Measurements from ENCODE around the gene HGD. TPM values are rescaled to one million over a fixed set of nuclear protein-coding genes. Genes with fewer than 3 reads are reported as not detected.
"Not testable (repeated sequence)": the region's sequence is repeated elsewhere in the genome, so short reads cannot be mapped to it uniquely, and the experiment has no call there.

HGD gene
- total RNA-seq, 4 donors from 2014 or later: not detected

GRCh38 chr3:120622870-120623726 is 58.9 kb downstream of the HGD start:
- DNase-seq (ENCODE audit: low spot score in 2 of 2): no peak
- TF ChIP-seq CTCF (IDR thresholded peaks at IDR 0.05) (no peak), POLR2A (IDR thresholded peaks at IDR 0.05) (no peak)
- 77 to 78% methylated on average over 12 of the region's 12 CpGs for WGBS, 2 donors
- intact Hi-C loops (cut with DNase I; ENCODE audit: low total_unique reads): no loop called here
- H3K4me3 ChIP-seq (ENCODE audit: low read depth, poor library complexity, severe bottlenecking): no peak overlapping the region

- intact Hi-C loops (cut with DNase I; ENCODE audit: low total_unique reads): no loop called here
- TF ChIP-seq CTCF (IDR thresholded peaks at IDR 0.05) (no peak), POLR2A (IDR thresholded peaks at IDR 0.05) (no peak)
- DNase-seq (ENCODE audit: low spot score in 2 of 2): no peak
- no peak overlapping the region for H3K4me3 ChIP-seq (ENCODE audit: low read depth, poor library complexity, severe bottlenecking)
- WGBS, 2 donors: 76 to 94% methylated on average over 3 of the region's 3 CpGs
Measured at GRCh38 chr3:120622457-120622856, 59.6 kb downstream of the HGD start.

- WGBS, 2 donors: 59 to 78% methylated on average over 8 of the region's 8 CpGs
- DNase-seq (ENCODE audit: low spot score in 2 of 2); intact Hi-C loops (cut with DNase I; ENCODE audit: low total_unique reads); H3K4me3 ChIP-seq (ENCODE audit: low read depth, poor library complexity, severe bottlenecking): not testable (repeated sequence)
Measured at GRCh38 chr3:120616745-120617144, 65.3 kb downstream of the HGD start.

GRCh38 chr3:120615847-120616609 is 66.0 kb downstream of the HGD start:
- DNase-seq (ENCODE audit: low spot score in 2 of 2): peak; percentile 55 to 90
- 60% methylated on average over 13 of the region's 13 CpGs for WGBS, 2 donors
- intact Hi-C loops (cut with DNase I; ENCODE audit: low total_unique reads): no loop called here

GRCh38 chr3:120614765-120615164 is 67.3 kb downstream of the HGD start:
- intact Hi-C loops (cut with DNase I; ENCODE audit: low total_unique reads): no loop called here
- no peak overlapping the region for H3K4me3 ChIP-seq (ENCODE audit: low read depth, poor library complexity, severe bottlenecking)
- TF ChIP-seq POLR2A (IDR thresholded peaks at IDR 0.05): no peak
- TF ChIP-seq CTCF (IDR thresholded peaks at IDR 0.05): no peak
- 63 to 74% methylated on average over 8 of the region's 8 CpGs for WGBS, 2 donors
- no peak for DNase-seq (ENCODE audit: low spot score in 2 of 2)

More at GRCh38 chr3:120615847-120616609, 66.0 kb downstream of the HGD start:
- H3K4me3 ChIP-seq (ENCODE audit: low read depth, poor library complexity, severe bottlenecking): no peak overlapping the region
- TF ChIP-seq CTCF (IDR thresholded peaks at IDR 0.05): no peak
- no peak for TF ChIP-seq POLR2A (IDR thresholded peaks at IDR 0.05)

- no peak overlapping the region for H3K4me3 ChIP-seq (ENCODE audit: low read depth, poor library complexity, severe bottlenecking)
- TF ChIP-seq POLR2A (IDR thresholded peaks at IDR 0.05) (no peak), CTCF (IDR thresholded peaks at IDR 0.05) (no peak)
- intact Hi-C loops (cut with DNase I; ENCODE audit: low total_unique reads): no loop called here
- 76 to 80% methylated on average over 4 of the region's 4 CpGs for WGBS, 2 donors
- no peak for DNase-seq (ENCODE audit: low spot score in 2 of 2)
Measured at GRCh38 chr3:120608506-120608905, 73.5 kb downstream of the HGD start.
